ENCODE data around the gene DOCK4.

DOCK4 gene

GRCh38 chr7:112116894-112117293 lies 89.3 kb downstream of the DOCK4 start:
- no peaks in the 10 kb centered on the region for H3K36me3 ChIP-seq (ENCODE audit: control insufficient read depth, insufficient read depth, low read length)
- no peak overlapping the region for H3K9ac ChIP-seq (ENCODE audit: low read length)
- H3K27me3 ChIP-seq (ENCODE audit: control insufficient read depth, insufficient read depth, low read length): no peaks in the 10 kb centered on the region
- no peak overlapping the region for H3K4me3 ChIP-seq (ENCODE audit: low read depth, low read length)
- no peak overlapping the region for H3K27ac ChIP-seq (ENCODE audit: low read depth, low read length)
- H3K9me3 ChIP-seq (ENCODE audit: control insufficient read depth, insufficient read depth, low read depth, low read length): no peaks in the 10 kb centered on the region
- H3K4me1 ChIP-seq (ENCODE audit: control insufficient read depth, insufficient read depth, low read length): no peaks in the 10 kb centered on the region

DNA sequence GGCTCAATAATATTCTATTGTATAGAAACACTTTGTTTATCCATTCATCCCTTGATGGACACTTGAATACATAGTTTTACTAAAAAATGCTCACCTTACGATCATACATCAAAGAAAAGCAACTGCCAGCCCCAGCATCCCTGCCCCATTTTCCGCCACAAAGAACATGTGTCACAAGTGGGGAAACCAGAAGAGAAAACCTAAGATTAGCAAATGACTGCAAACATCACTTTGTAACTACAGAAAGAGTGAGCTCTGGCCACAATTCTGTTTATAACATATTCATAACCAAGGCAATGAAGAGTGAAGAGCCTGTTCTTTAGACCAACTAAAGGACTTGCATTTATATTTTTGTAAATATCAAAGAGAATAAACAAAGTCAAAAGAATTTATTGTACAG lies 89.8 kb downstream of the DOCK4 start:
- no peaks in the 10 kb centered on the region for H3K9me3 ChIP-seq (ENCODE audit: control insufficient read depth, insufficient read depth, low read depth, low read length)
- no peak overlapping the region for H3K27ac ChIP-seq (ENCODE audit: low read depth, low read length)
- H3K4me3 ChIP-seq (ENCODE audit: low read depth, low read length): no peak overlapping the region
- H3K4me1 ChIP-seq (ENCODE audit: control insufficient read depth, insufficient read depth, low read length): no peaks in the 10 kb centered on the region
- no peak overlapping the region for H3K9ac ChIP-seq (ENCODE audit: low read length)
- H3K27me3 ChIP-seq (ENCODE audit: control insufficient read depth, insufficient read depth, low read length): no peaks in the 10 kb centered on the region
- H3K36me3 ChIP-seq (ENCODE audit: control insufficient read depth, insufficient read depth, low read length): no peaks in the 10 kb centered on the region

- H3K4me1 ChIP-seq (ENCODE audit: control insufficient read depth, insufficient read depth, low read length): no peaks in the 10 kb centered on the region
- no peaks in the 10 kb centered on the region for H3K9me3 ChIP-seq (ENCODE audit: control insufficient read depth, insufficient read depth, low read depth, low read length)
- no peak overlapping the region for H3K9ac ChIP-seq (ENCODE audit: low read length)
- H3K27ac ChIP-seq (ENCODE audit: low read depth, low read length): no peak overlapping the region
- H3K4me3 ChIP-seq (ENCODE audit: low read depth, low read length): no peak overlapping the region
- H3K27me3 ChIP-seq (ENCODE audit: control insufficient read depth, insufficient read depth, low read length): no peaks in the 10 kb centered on the region
- no peaks in the 10 kb centered on the region for H3K36me3 ChIP-seq (ENCODE audit: control insufficient read depth, insufficient read depth, low read length)
Measured at GRCh38 chr7:112115880-112116279, 90.3 kb downstream of the DOCK4 start.

DNA sequence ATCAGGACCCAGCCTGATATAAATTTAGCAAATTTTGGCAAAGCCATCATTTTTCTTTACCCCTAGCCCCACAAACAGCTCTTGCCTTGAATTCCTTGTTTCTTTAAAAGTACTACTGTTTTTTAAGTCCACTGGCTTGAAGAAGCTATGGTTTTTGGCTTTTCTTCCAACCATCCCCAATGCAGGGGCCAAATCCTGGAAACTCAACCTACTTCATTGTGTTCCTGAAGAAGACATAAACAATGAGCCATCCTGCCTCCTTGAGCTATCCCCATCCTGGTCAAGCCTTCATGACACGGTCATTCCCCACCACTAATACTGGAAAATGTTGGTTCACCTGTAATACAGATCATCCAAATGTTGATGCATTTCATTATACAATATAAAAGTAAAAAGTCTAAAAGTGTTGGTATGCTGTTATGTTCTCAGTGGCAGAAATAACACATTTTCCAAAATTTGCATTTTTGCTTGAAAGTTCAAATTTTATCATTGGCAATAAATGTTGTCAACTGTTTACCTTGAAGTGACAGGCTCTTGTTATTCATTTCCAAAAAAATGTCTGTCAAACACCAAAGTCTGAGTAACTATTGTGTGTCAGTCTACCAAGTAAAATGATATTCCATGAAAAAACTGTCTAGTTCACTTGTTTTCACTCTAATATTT lies 92.2 kb downstream of the DOCK4 start:
- H3K4me3 ChIP-seq (ENCODE audit: low read depth, low read length): no peak overlapping the region
- no peaks in the 10 kb centered on the region for H3K9me3 ChIP-seq (ENCODE audit: control insufficient read depth, insufficient read depth, low read depth, low read length)
- H3K27me3 ChIP-seq (ENCODE audit: control insufficient read depth, insufficient read depth, low read length): no peaks in the 10 kb centered on the region
- no peaks in the 10 kb centered on the region for H3K36me3 ChIP-seq (ENCODE audit: control insufficient read depth, insufficient read depth, low read length)
- H3K27ac ChIP-seq (ENCODE audit: low read depth, low read length): no peak overlapping the region
- H3K9ac ChIP-seq (ENCODE audit: low read length): no peak overlapping the region
- H3K4me1 ChIP-seq (ENCODE audit: control insufficient read depth, insufficient read depth, low read length): no peaks in the 10 kb centered on the region

DNA sequence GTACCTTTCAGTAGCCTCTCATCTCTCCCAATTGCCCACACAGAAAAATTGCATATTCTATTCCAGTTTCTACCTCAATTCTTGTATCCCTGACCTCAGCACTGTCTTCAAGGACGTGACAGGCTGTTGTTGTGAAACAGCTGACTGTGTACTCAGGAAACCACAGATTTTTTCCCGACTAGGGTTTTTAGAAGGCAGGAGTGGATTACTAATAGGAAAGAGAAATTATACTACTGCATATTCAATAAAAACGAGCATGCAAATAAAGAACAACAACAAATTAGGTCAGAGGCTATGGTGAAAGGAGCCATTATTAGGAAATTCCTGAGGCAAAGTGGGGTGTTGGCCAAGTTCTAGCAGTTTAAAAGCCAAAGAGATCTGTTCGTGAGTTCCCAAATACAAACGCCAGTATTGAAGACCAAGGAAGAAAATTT lies 93.4 kb downstream of the DOCK4 start:
- H3K27ac ChIP-seq (ENCODE audit: low read depth, low read length): no peak overlapping the region
- H3K9me3 ChIP-seq (ENCODE audit: control insufficient read depth, insufficient read depth, low read depth, low read length): no peaks in the 10 kb centered on the region
- H3K27me3 ChIP-seq (ENCODE audit: control insufficient read depth, insufficient read depth, low read length): no peaks in the 10 kb centered on the region
- H3K4me1 ChIP-seq (ENCODE audit: control insufficient read depth, insufficient read depth, low read length): no peaks in the 10 kb centered on the region
- no peak overlapping the region for H3K9ac ChIP-seq (ENCODE audit: low read length)
- H3K4me3 ChIP-seq (ENCODE audit: low read depth, low read length): no peak overlapping the region
- H3K36me3 ChIP-seq (ENCODE audit: control insufficient read depth, insufficient read depth, low read length): no peaks in the 10 kb centered on the region

DNA sequence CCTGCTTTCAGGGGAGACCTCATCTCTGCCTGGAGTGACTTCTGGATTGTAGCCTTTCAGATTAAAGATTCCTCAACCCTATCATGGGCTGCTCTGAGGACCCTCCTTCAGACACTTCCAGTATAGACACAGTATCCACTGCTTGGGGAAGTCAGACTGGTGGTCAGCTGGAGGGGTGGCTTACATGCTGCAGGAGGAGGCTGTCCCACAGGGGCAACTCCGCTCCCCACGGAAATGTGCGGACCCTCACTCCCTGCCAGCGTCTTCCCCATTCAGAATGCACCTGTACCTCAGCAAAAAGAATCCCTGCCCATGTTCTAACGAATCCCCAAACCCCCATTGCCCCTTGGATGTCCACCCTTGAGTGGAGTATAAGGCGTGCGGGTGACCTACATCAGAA lies 95.5 kb downstream of the DOCK4 start:
- Histone ChIP-seq H3K27me3 (ENCODE audit: control insufficient read depth, insufficient read depth, low read length) (no peaks in the 10 kb centered on the region), H3K27ac (ENCODE audit: low read depth, low read length) (no peak overlapping the region), H3K36me3 (ENCODE audit: control insufficient read depth, insufficient read depth, low read length) (no peaks in the 10 kb centered on the region), H3K4me3 (ENCODE audit: low read depth, low read length) (no peak overlapping the region), H3K9me3 (ENCODE audit: control insufficient read depth, insufficient read depth, low read depth, low read length) (no peaks in the 10 kb centered on the region), H3K4me1 (ENCODE audit: control insufficient read depth, insufficient read depth, low read length) (no peaks in the 10 kb centered on the region), H3K9ac (ENCODE audit: low read length) (no peak overlapping the region)

- Histone ChIP-seq H3K36me3 (ENCODE audit: control insufficient read depth, insufficient read depth, low read length) (no peaks in the 10 kb centered on the region), H3K9me3 (ENCODE audit: control insufficient read depth, insufficient read depth, low read depth, low read length) (no peaks in the 10 kb centered on the region), H3K27ac (ENCODE audit: low read depth, low read length) (no peak overlapping the region), H3K9ac (ENCODE audit: low read length) (no peak overlapping the region), H3K27me3 (ENCODE audit: control insufficient read depth, insufficient read depth, low read length) (no peaks in the 10 kb centered on the region), H3K4me1 (ENCODE audit: control insufficient read depth, insufficient read depth, low read length) (no peaks in the 10 kb centered on the region), H3K4me3 (ENCODE audit: low read depth, low read length) (no peak overlapping the region)
Measured at GRCh38 chr7:112110175-112110574, 96.0 kb downstream of the DOCK4 start.

- no peaks in the 10 kb centered on the region for H3K9me3 ChIP-seq (ENCODE audit: control insufficient read depth, insufficient read depth, low read depth, low read length)
- H3K36me3 ChIP-seq (ENCODE audit: control insufficient read depth, insufficient read depth, low read length): no peaks in the 10 kb centered on the region
- peaks cover 2% of the 10 kb centered on the region; the same call in 1 of the 2 replicates for H3K4me1 ChIP-seq (ENCODE audit: control insufficient read depth, insufficient read depth, low read length)
- no peaks in the 10 kb centered on the region for H3K27me3 ChIP-seq (ENCODE audit: control insufficient read depth, insufficient read depth, low read length)
- H3K9ac ChIP-seq (ENCODE audit: low read length): no peak overlapping the region
- no peak overlapping the region for H3K27ac ChIP-seq (ENCODE audit: low read depth, low read length)
- no peak overlapping the region for H3K4me3 ChIP-seq (ENCODE audit: low read depth, low read length)
Measured at GRCh38 chr7:112108981-112109380, 97.2 kb downstream of the DOCK4 start.

GRCh38 chr7:112105584-112106530 lies 100.3 kb downstream of the DOCK4 start:
- no peaks in the 10 kb centered on the region for H3K36me3 ChIP-seq (ENCODE audit: control insufficient read depth, insufficient read depth, low read length)
- H3K9ac ChIP-seq (ENCODE audit: low read length): no peak overlapping the region
- H3K4me1 ChIP-seq (ENCODE audit: control insufficient read depth, insufficient read depth, low read length): peaks cover 9% of the 10 kb centered on the region
- no peak overlapping the region for H3K4me3 ChIP-seq (ENCODE audit: low read depth, low read length)
- no peaks in the 10 kb centered on the region for H3K27me3 ChIP-seq (ENCODE audit: control insufficient read depth, insufficient read depth, low read length)
- no peaks in the 10 kb centered on the region for H3K9me3 ChIP-seq (ENCODE audit: control insufficient read depth, insufficient read depth, low read depth, low read length)
- H3K27ac ChIP-seq (ENCODE audit: low read depth, low read length): no peak overlapping the region

GRCh38 chr7:112104120-112104519 lies 102.1 kb downstream of the DOCK4 start:
- H3K36me3 ChIP-seq (ENCODE audit: control insufficient read depth, insufficient read depth, low read length): no peaks in the 10 kb centered on the region
- H3K4me1 ChIP-seq (ENCODE audit: control insufficient read depth, insufficient read depth, low read length): peaks cover 9% of the 10 kb centered on the region
- H3K27me3 ChIP-seq (ENCODE audit: control insufficient read depth, insufficient read depth, low read length): no peaks in the 10 kb centered on the region
- H3K27ac ChIP-seq (ENCODE audit: low read depth, low read length): no peak overlapping the region
- H3K9ac ChIP-seq (ENCODE audit: low read length): no peak overlapping the region
- no peaks in the 10 kb centered on the region for H3K9me3 ChIP-seq (ENCODE audit: control insufficient read depth, insufficient read depth, low read depth, low read length)
- H3K4me3 ChIP-seq (ENCODE audit: low read depth, low read length): no peak overlapping the region

DNA sequence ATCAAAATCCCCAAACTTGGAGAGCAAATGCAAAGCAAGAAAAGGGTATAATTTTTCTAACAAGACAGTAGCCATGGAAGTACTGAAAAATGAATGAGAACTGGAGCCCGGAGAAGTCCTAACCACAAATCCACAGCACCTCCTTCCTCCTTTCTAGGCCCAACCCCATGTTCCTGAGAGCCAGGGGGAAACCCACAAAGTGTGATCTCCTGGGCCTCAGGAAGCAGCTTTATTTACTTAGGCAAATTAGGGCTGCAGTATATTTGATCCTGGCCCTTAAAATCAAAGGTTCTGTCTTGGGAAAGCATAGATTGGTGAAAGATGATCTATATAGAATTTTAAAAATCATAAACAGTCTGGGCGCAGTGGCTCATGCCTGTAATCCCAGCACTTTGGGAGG lies 103.0 kb downstream of the DOCK4 start:
- Histone ChIP-seq H3K27ac (ENCODE audit: low read depth, low read length) (no peak overlapping the region), H3K36me3 (ENCODE audit: control insufficient read depth, insufficient read depth, low read length) (no peaks in the 10 kb centered on the region), H3K9ac (ENCODE audit: low read length) (no peak overlapping the region), H3K4me3 (ENCODE audit: low read depth, low read length) (no peak overlapping the region), H3K27me3 (ENCODE audit: control insufficient read depth, insufficient read depth, low read length) (no peaks in the 10 kb centered on the region), H3K9me3 (ENCODE audit: control insufficient read depth, insufficient read depth, low read depth, low read length) (no peaks in the 10 kb centered on the region), H3K4me1 (ENCODE audit: control insufficient read depth, insufficient read depth, low read length) (peaks cover 9% of the 10 kb centered on the region)
